ENCODE measurements around the gene COQ10B.
"Not testable (repeated sequence)": the region's sequence is repeated elsewhere in the genome, so short reads cannot be mapped to it uniquely, and the experiment has no call there.

The COQ10B gene

GRCh38 chr2:197452754-197453122 is 614 bp upstream of the COQ10B start:
- no peak for DNase-seq

GRCh38 chr2:197453914-197454398 is 604 bp downstream of the COQ10B start:
- no peak for DNase-seq

GRCh38 chr2:197454923-197455322 is 1.6 kb downstream of the COQ10B start:
- DNase-seq: no peak

GRCh38 chr2:197455428-197455827 is 2.1 kb downstream of the COQ10B start:
- no peak for DNase-seq

- DNase-seq: no peak
Observed at GRCh38 chr2:197460649-197461048, 7.3 kb downstream of the COQ10B start.

GRCh38 chr2:197461057-197461456 is 7.7 kb downstream of the COQ10B start:
- DNase-seq: no peak

GRCh38 chr2:197464175-197464574 is 10.8 kb downstream of the COQ10B start:
- DNase-seq: no peak

- DNase-seq: no peak
Observed at GRCh38 chr2:197472166-197472565, 18.8 kb downstream of the COQ10B start.

GRCh38 chr2:197477797-197478196 is 24.4 kb downstream of the COQ10B start:
- DNase-seq: no peak

- DNase-seq: no peak
Observed at GRCh38 chr2:197480165-197481036, 27.0 kb downstream of the COQ10B start.

- DNase-seq: not testable (repeated sequence)
Observed at GRCh38 chr2:197484248-197484647, 30.9 kb downstream of the COQ10B start.

- DNase-seq: no peak
Observed at GRCh38 chr2:197486175-197486574, 32.8 kb downstream of the COQ10B start.

GRCh38 chr2:197487385-197487784 is 34.0 kb downstream of the COQ10B start:
- no peak for DNase-seq

GRCh38 chr2:197495433-197496134 is 42.2 kb downstream of the COQ10B start:
- DNase-seq: no peak

- no peak for DNase-seq
Observed at GRCh38 chr2:197496695-197497094, 43.3 kb downstream of the COQ10B start.

GRCh38 chr2:197497326-197497725 is 44.0 kb downstream of the COQ10B start:
- DNase-seq: no peak

GRCh38 chr2:197498235-197498936 is 45.0 kb downstream of the COQ10B start:
- DNase-seq: no peak

GRCh38 chr2:197498937-197499593 is 45.7 kb downstream of the COQ10B start:
- no peak for DNase-seq

- peak; percentile 76 for DNase-seq
Observed at GRCh38 chr2:197499594-197500502, 46.5 kb downstream of the COQ10B start, which contains the start of the genes HSPD1 and HSPE1. HSPD1 (minus strand) TSS chr2:197499840; CDS start chr2:197498848, 992 bp downstream. HSPE1 (plus strand) TSS chr2:197500379; CDS start chr2:197500437, 58 bp downstream.

GRCh38 chr2:197500503-197501131 is 47.3 kb downstream of the COQ10B start:
- no peak for DNase-seq

GRCh38 chr2:197502201-197502600 is 48.8 kb downstream of the COQ10B start:
- no peak for DNase-seq
